ENCODE data around the gene CHST15.

Gene CHST15

GRCh38 chr10:124082555-124082954, 10.8 kb downstream of the CHST15 start:
- H3K4me1 ChIP-seq (ENCODE audit: control insufficient read depth, insufficient read depth, low read length, unreplicated experiment), result no peaks in the 10 kb centered on the region
- no peak overlapping the region for H3K27ac ChIP-seq (ENCODE audit: low read depth, low read length)
- no peak overlapping the region for H2AFZ ChIP-seq (ENCODE audit: low read length, unreplicated experiment)
- H3K4me3 ChIP-seq (ENCODE audit: low read depth, low read length), result no peak overlapping the region
- H3K36me3 ChIP-seq (ENCODE audit: insufficient read depth, low read length), result no peaks in the 10 kb centered on the region
- no peaks in the 10 kb centered on the region for H3K27me3 ChIP-seq (ENCODE audit: insufficient read depth, low read length)
- H3K79me2 ChIP-seq (ENCODE audit: control insufficient read depth, insufficient read depth, low read length, unreplicated experiment), result no peaks in the 10 kb centered on the region

- Histone ChIP-seq H2AFZ (ENCODE audit: low read length, unreplicated experiment) (no peak overlapping the region), H3K4me1 (ENCODE audit: control insufficient read depth, insufficient read depth, low read length, unreplicated experiment) (no peaks in the 10 kb centered on the region), H3K36me3 (ENCODE audit: insufficient read depth, low read length) (no peaks in the 10 kb centered on the region), H3K79me2 (ENCODE audit: control insufficient read depth, insufficient read depth, low read length, unreplicated experiment) (no peaks in the 10 kb centered on the region), H3K27ac (ENCODE audit: low read depth, low read length) (no peak overlapping the region), H3K27me3 (ENCODE audit: insufficient read depth, low read length) (no peaks in the 10 kb centered on the region), H3K4me3 (ENCODE audit: low read depth, low read length) (no peak overlapping the region)
Measured at GRCh38 chr10:124081547-124082140, 11.8 kb downstream of the CHST15 start.

GRCh38 chr10:124079864-124080263, 13.5 kb downstream of the CHST15 start:
- no peaks in the 10 kb centered on the region for H3K27me3 ChIP-seq (ENCODE audit: insufficient read depth, low read length)
- no peaks in the 10 kb centered on the region for H3K36me3 ChIP-seq (ENCODE audit: insufficient read depth, low read length)
- no peaks in the 10 kb centered on the region for H3K79me2 ChIP-seq (ENCODE audit: control insufficient read depth, insufficient read depth, low read length, unreplicated experiment)
- H3K4me1 ChIP-seq (ENCODE audit: control insufficient read depth, insufficient read depth, low read length, unreplicated experiment), result no peaks in the 10 kb centered on the region
- no peak overlapping the region for H3K27ac ChIP-seq (ENCODE audit: low read depth, low read length)
- no peak overlapping the region for H2AFZ ChIP-seq (ENCODE audit: low read length, unreplicated experiment)
- no peak overlapping the region for H3K4me3 ChIP-seq (ENCODE audit: low read depth, low read length)

- Histone ChIP-seq H3K4me3 (ENCODE audit: low read depth, low read length) (no peak overlapping the region), H3K79me2 (ENCODE audit: control insufficient read depth, insufficient read depth, low read length, unreplicated experiment) (no peaks in the 10 kb centered on the region), H3K36me3 (ENCODE audit: insufficient read depth, low read length) (no peaks in the 10 kb centered on the region), H3K27me3 (ENCODE audit: insufficient read depth, low read length) (no peaks in the 10 kb centered on the region), H2AFZ (ENCODE audit: low read length, unreplicated experiment) (no peak overlapping the region), H3K27ac (ENCODE audit: low read depth, low read length) (no peak overlapping the region), H3K4me1 (ENCODE audit: control insufficient read depth, insufficient read depth, low read length, unreplicated experiment) (no peaks in the 10 kb centered on the region)
Measured at GRCh38 chr10:124078714-124079113, 14.7 kb downstream of the CHST15 start.

GRCh38 chr10:124078028-124078427, 15.4 kb downstream of the CHST15 start:
- Histone ChIP-seq H3K79me2 (ENCODE audit: control insufficient read depth, insufficient read depth, low read length, unreplicated experiment) (no peaks in the 10 kb centered on the region), H3K36me3 (ENCODE audit: insufficient read depth, low read length) (no peaks in the 10 kb centered on the region), H3K4me1 (ENCODE audit: control insufficient read depth, insufficient read depth, low read length, unreplicated experiment) (no peaks in the 10 kb centered on the region), H3K27ac (ENCODE audit: low read depth, low read length) (no peak overlapping the region), H3K27me3 (ENCODE audit: insufficient read depth, low read length) (no peaks in the 10 kb centered on the region), H3K4me3 (ENCODE audit: low read depth, low read length) (no peak overlapping the region), H2AFZ (ENCODE audit: low read length, unreplicated experiment) (no peak overlapping the region)

GRCh38 chr10:124077208-124077993, 16.0 kb downstream of the CHST15 start:
- H3K4me1 ChIP-seq (ENCODE audit: control insufficient read depth, insufficient read depth, low read length, unreplicated experiment), result no peaks in the 10 kb centered on the region
- H3K79me2 ChIP-seq (ENCODE audit: control insufficient read depth, insufficient read depth, low read length, unreplicated experiment), result no peaks in the 10 kb centered on the region
- H3K4me3 ChIP-seq (ENCODE audit: low read depth, low read length), result no peak overlapping the region
- H2AFZ ChIP-seq (ENCODE audit: low read length, unreplicated experiment), result no peak overlapping the region
- H3K27me3 ChIP-seq (ENCODE audit: insufficient read depth, low read length), result no peaks in the 10 kb centered on the region
- H3K27ac ChIP-seq (ENCODE audit: low read depth, low read length), result no peak overlapping the region
- no peaks in the 10 kb centered on the region for H3K36me3 ChIP-seq (ENCODE audit: insufficient read depth, low read length)

- H3K4me1 ChIP-seq (ENCODE audit: control insufficient read depth, insufficient read depth, low read length, unreplicated experiment), result no peaks in the 10 kb centered on the region
- H3K27me3 ChIP-seq (ENCODE audit: insufficient read depth, low read length), result peaks cover 3% of the 10 kb centered on the region; the same call in 1 of the 2 replicates
- H2AFZ ChIP-seq (ENCODE audit: low read length, unreplicated experiment), result no peak overlapping the region
- no peak overlapping the region for H3K4me3 ChIP-seq (ENCODE audit: low read depth, low read length)
- no peak overlapping the region for H3K27ac ChIP-seq (ENCODE audit: low read depth, low read length)
- H3K36me3 ChIP-seq (ENCODE audit: insufficient read depth, low read length), result no peaks in the 10 kb centered on the region
- no peaks in the 10 kb centered on the region for H3K79me2 ChIP-seq (ENCODE audit: control insufficient read depth, insufficient read depth, low read length, unreplicated experiment)
Measured at GRCh38 chr10:124076148-124076733, 17.2 kb downstream of the CHST15 start.

GRCh38 chr10:124075231-124075955, 18.0 kb downstream of the CHST15 start:
- Histone ChIP-seq H3K36me3 (ENCODE audit: insufficient read depth, low read length) (no peaks in the 10 kb centered on the region), H2AFZ (ENCODE audit: low read length, unreplicated experiment) (no peak overlapping the region), H3K4me1 (ENCODE audit: control insufficient read depth, insufficient read depth, low read length, unreplicated experiment) (no peaks in the 10 kb centered on the region)

GRCh38 chr10:124074501-124075109, 18.8 kb downstream of the CHST15 start:
- H3K79me2 ChIP-seq (ENCODE audit: control insufficient read depth, insufficient read depth, low read length, unreplicated experiment), result no peaks in the 10 kb centered on the region
- no peak overlapping the region for H3K4me3 ChIP-seq (ENCODE audit: low read depth, low read length)
- H3K27ac ChIP-seq (ENCODE audit: low read depth, low read length), result no peak overlapping the region
- no peaks in the 10 kb centered on the region for H3K36me3 ChIP-seq (ENCODE audit: insufficient read depth, low read length)
- no peak overlapping the region for H2AFZ ChIP-seq (ENCODE audit: low read length, unreplicated experiment)
- peaks cover 3% of the 10 kb centered on the region; the same call in 1 of the 2 replicates for H3K27me3 ChIP-seq (ENCODE audit: insufficient read depth, low read length)
- no peaks in the 10 kb centered on the region for H3K4me1 ChIP-seq (ENCODE audit: control insufficient read depth, insufficient read depth, low read length, unreplicated experiment)

More at GRCh38 chr10:124075231-124075955, 18.0 kb downstream of the CHST15 start:
- Histone ChIP-seq H3K27ac (ENCODE audit: low read depth, low read length) (no peak overlapping the region), H3K27me3 (ENCODE audit: insufficient read depth, low read length) (peaks cover 3% of the 10 kb centered on the region; the same call in 1 of the 2 replicates), H3K79me2 (ENCODE audit: control insufficient read depth, insufficient read depth, low read length, unreplicated experiment) (no peaks in the 10 kb centered on the region), H3K4me3 (ENCODE audit: low read depth, low read length) (no peak overlapping the region)

GRCh38 chr10:124073978-124074377, 19.4 kb downstream of the CHST15 start:
- no peaks in the 10 kb centered on the region for H3K79me2 ChIP-seq (ENCODE audit: control insufficient read depth, insufficient read depth, low read length, unreplicated experiment)
- no peak overlapping the region for H3K4me3 ChIP-seq (ENCODE audit: low read depth, low read length)
- no peaks in the 10 kb centered on the region for H3K4me1 ChIP-seq (ENCODE audit: control insufficient read depth, insufficient read depth, low read length, unreplicated experiment)
- H3K27ac ChIP-seq (ENCODE audit: low read depth, low read length), result no peak overlapping the region
- no peaks in the 10 kb centered on the region for H3K36me3 ChIP-seq (ENCODE audit: insufficient read depth, low read length)
- H2AFZ ChIP-seq (ENCODE audit: low read length, unreplicated experiment), result no peak overlapping the region
- peaks cover 3% of the 10 kb centered on the region; the same call in 1 of the 2 replicates for H3K27me3 ChIP-seq (ENCODE audit: insufficient read depth, low read length)
